ENCODE results near the gene STK35. TPM values are rescaled to one million over a fixed set of nuclear protein-coding genes. Genes with fewer than 3 reads are reported as not detected.

Gene STK35
- polyA plus RNA-seq, 3 donors: 1.2 to 9.3 (median 2.0) TPM

DNA sequence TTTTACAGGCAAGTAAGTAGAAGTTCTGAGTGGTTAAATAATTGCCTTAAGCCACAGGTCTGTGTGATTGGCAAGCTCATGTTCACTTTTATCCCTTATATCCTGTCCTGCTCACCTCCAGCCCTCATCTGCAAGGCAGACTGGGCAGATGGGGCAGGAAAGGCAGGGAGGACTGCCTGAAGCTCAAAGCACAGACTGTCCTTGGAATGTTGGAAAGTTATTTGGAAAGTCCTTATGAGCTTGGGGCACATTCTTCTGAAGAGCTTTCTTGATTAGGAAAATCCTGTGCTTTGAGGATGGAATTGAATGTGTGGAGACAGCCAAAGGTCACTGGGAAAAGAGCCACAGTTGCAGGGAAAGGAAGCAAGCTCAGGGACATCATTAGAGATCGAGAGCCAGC lies 48.9 kb upstream of the STK35 start:
- no peaks in the 10 kb centered on the region for H3K79me2 ChIP-seq (ENCODE audit: insufficient read depth, low read length)
- intact Hi-C loops (cut with micrococcal nuclease): no loop called here
- H3K4me1 ChIP-seq (ENCODE audit: control insufficient read depth in 1 of 2, insufficient read depth in 2 of 2, low read length in 2 of 2): no peaks in the 10 kb centered on the region
- peaks cover 0 to 7% of the 10 kb centered on the region in 2 donors for H3K27me3 ChIP-seq (ENCODE audit: control insufficient read depth in 2 of 2, insufficient read depth in 2 of 2, low read length in 2 of 2)
- DNase-seq: no peak
- Mint-ChIP-seq H3K27ac (no peak overlapping the region), H3K36me3 (no peaks in the 10 kb centered on the region), H3K9me3 (peaks cover 2 to 17% (median 13%) of the 10 kb centered on the region in 7 donors), H3K4me1 (no peaks in the 10 kb centered on the region), H3K4me3 (no peak overlapping the region), H3K27me3 (ENCODE audit: low read depth in 3 of 3) (peaks cover 10 to 27% (median 11%) of the 10 kb centered on the region in 3 donors)
- TF ChIP-seq, protein P1, sequence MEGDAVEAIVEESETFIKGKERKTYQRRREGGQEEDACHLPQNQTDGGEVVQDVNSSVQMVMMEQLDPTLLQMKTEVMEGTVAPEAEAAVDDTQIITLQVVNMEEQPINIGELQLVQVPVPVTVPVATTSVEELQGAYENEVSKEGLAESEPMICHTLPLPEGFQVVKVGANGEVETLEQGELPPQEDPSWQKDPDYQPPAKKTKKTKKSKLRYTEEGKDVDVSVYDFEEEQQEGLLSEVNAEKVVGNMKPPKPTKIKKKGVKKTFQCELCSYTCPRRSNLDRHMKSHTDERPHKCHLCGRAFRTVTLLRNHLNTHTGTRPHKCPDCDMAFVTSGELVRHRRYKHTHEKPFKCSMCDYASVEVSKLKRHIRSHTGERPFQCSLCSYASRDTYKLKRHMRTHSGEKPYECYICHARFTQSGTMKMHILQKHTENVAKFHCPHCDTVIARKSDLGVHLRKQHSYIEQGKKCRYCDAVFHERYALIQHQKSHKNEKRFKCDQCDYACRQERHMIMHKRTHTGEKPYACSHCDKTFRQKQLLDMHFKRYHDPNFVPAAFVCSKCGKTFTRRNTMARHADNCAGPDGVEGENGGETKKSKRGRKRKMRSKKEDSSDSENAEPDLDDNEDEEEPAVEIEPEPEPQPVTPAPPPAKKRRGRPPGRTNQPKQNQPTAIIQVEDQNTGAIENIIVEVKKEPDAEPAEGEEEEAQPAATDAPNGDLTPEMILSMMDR (IDR thresholded peaks at IDR 0.05): no peak
- no peak overlapping the region for H3K4me3 ChIP-seq (replicated peaks in 1 of 3; ENCODE audit: low read depth in 2 of 3, low read length in 3 of 3)
- H3K9me3 ChIP-seq (replicated peaks in 1 of 2; ENCODE audit: control insufficient read depth in 1 of 2, insufficient read depth in 1 of 2, low read length in 2 of 2): peaks cover 6 to 10% of the 10 kb centered on the region in 2 donors
- H3K36me3 ChIP-seq (replicated peaks in 1 of 2; ENCODE audit: control insufficient read depth in 1 of 2, insufficient read depth in 2 of 2, low read length in 2 of 2): no peaks in the 10 kb centered on the region
- H2AFZ ChIP-seq (ENCODE audit: insufficient read depth, low read depth, low read length, poor library complexity, severe bottlenecking): no peak overlapping the region
- H3K4me2 ChIP-seq (replicated peaks; ENCODE audit: extremely low read depth, low read length, poor library complexity, severe bottlenecking): no peak overlapping the region
- 100% methylated on average over 1 of the region's 1 CpG for WGBS (ENCODE audit: insufficient coverage)
- no peak overlapping the region for H3K27ac ChIP-seq (ENCODE audit: low read depth in 1 of 2, low read length in 2 of 2)
- H3K9ac ChIP-seq (ENCODE audit: insufficient read depth, low read length, poor library complexity, severe bottlenecking): no peak overlapping the region
- no peaks in the 10 kb centered on the region for H4K20me1 ChIP-seq (ENCODE audit: insufficient read depth, low read length)

DNA sequence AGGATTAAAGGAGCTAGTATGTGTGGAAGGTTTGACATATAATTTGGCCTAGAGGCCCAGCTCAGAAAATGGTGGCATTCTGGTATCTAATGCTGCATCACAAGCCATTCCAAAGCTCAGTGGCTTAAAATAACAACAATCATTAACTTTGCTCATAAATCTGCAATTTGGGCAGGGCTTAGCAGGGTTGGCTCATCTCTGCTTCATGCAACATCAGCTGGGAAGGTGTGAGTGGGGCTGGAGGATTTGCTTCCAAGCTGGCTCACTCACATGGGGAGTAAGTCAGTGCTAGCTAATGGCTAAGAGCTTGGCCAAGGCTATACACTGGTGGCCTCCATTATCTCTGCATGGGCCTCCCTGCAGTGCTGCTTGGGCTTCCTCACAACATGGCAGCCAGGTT lies 48.0 kb upstream of the STK35 start:
- Mint-ChIP-seq H3K27ac (no peak overlapping the region), H3K36me3 (no peaks in the 10 kb centered on the region), H3K4me1 (no peaks in the 10 kb centered on the region), H3K9me3 (peaks cover 2 to 23% (median 18%) of the 10 kb centered on the region in 7 donors), H3K27me3 (ENCODE audit: low read depth in 3 of 3) (peaks cover 8 to 22% (median 11%) of the 10 kb centered on the region in 3 donors), H3K4me3 (no peak overlapping the region)
- Histone ChIP-seq H3K27ac (ENCODE audit: low read depth in 1 of 2, low read length in 2 of 2) (no peak overlapping the region), H3K36me3 (replicated peaks in 1 of 2; ENCODE audit: control insufficient read depth in 1 of 2, insufficient read depth in 2 of 2, low read length in 2 of 2) (no peaks in the 10 kb centered on the region), H3K9ac (ENCODE audit: insufficient read depth, low read length, poor library complexity, severe bottlenecking) (no peak overlapping the region), H3K4me1 (ENCODE audit: control insufficient read depth in 1 of 2, insufficient read depth in 2 of 2, low read length in 2 of 2) (no peaks in the 10 kb centered on the region), H3K4me3 (replicated peaks in 1 of 3; ENCODE audit: low read depth in 2 of 3, low read length in 3 of 3) (no peak overlapping the region), H3K9me3 (replicated peaks in 1 of 2; ENCODE audit: control insufficient read depth in 1 of 2, insufficient read depth in 1 of 2, low read length in 2 of 2) (peaks cover 8 to 10% of the 10 kb centered on the region in 2 donors), H4K20me1 (ENCODE audit: insufficient read depth, low read length) (no peaks in the 10 kb centered on the region), H3K4me2 (replicated peaks; ENCODE audit: extremely low read depth, low read length, poor library complexity, severe bottlenecking) (no peak overlapping the region), H3K27me3 (ENCODE audit: control insufficient read depth in 2 of 2, insufficient read depth in 2 of 2, low read length in 2 of 2) (peaks cover 0 to 11% of the 10 kb centered on the region in 2 donors), H3K79me2 (ENCODE audit: insufficient read depth, low read length) (no peaks in the 10 kb centered on the region), H2AFZ (ENCODE audit: insufficient read depth, low read depth, low read length, poor library complexity, severe bottlenecking) (no peak overlapping the region)
- intact Hi-C loops (cut with micrococcal nuclease): no loop called here
- TF ChIP-seq, protein P1 (IDR thresholded peaks at IDR 0.05): no peak
- no peak for DNase-seq
